ENCODE results near the gene WDR11.

The WDR11 gene

GRCh38 chr10:120819366-120819765 is 31.8 kb upstream of the WDR11 start:
- FAIRE-seq, result no peak
- no peak for TF ChIP-seq POLR2A (IDR thresholded peaks at IDR 0.05; ENCODE audit: low read depth, low read length)
- TF ChIP-seq TAF1 (IDR thresholded peaks at IDR 0.05; ENCODE audit: low read depth, low read length), result no peak
- TF ChIP-seq POLR2AphosphoS5 (IDR thresholded peaks at IDR 0.05; ENCODE audit: low read depth, low read length), result no peak
- no peak for TF ChIP-seq SPI1 (IDR thresholded peaks at IDR 0.05; ENCODE audit: low read depth, low read length)
- no peak for TF ChIP-seq PAX5 (IDR thresholded peaks at IDR 0.05; ENCODE audit: insufficient read depth, low read length, severe bottlenecking)
- TF ChIP-seq POU2F2 (IDR thresholded peaks at IDR 0.05; ENCODE audit: low read depth, low read length), result no peak
- DNase-seq (ENCODE audit: insufficient read length, low spot score), result no peak

GRCh38 chr10:120823266-120823665 is 27.9 kb upstream of the WDR11 start:
- no peak for FAIRE-seq
- TF ChIP-seq TAF1 (IDR thresholded peaks at IDR 0.05; ENCODE audit: low read depth, low read length) (no peak), POU2F2 (IDR thresholded peaks at IDR 0.05; ENCODE audit: low read depth, low read length) (no peak), POLR2A (IDR thresholded peaks at IDR 0.05; ENCODE audit: low read depth, low read length) (no peak), PAX5 (IDR thresholded peaks at IDR 0.05; ENCODE audit: insufficient read depth, low read length, severe bottlenecking) (no peak), SPI1 (IDR thresholded peaks at IDR 0.05; ENCODE audit: low read depth, low read length) (no peak), POLR2AphosphoS5 (IDR thresholded peaks at IDR 0.05; ENCODE audit: low read depth, low read length) (no peak)
- DNase-seq (ENCODE audit: insufficient read length, low spot score), result no peak

GRCh38 chr10:120824881-120825309 is 26.3 kb upstream of the WDR11 start:
- FAIRE-seq, result peak; percentile 65
- no peak for TF ChIP-seq SPI1 (IDR thresholded peaks at IDR 0.05; ENCODE audit: low read depth, low read length)
- DNase-seq (ENCODE audit: insufficient read length, low spot score), result no peak

GRCh38 chr10:120825878-120826769 is 25.0 kb upstream of the WDR11 start:
- DNase-seq (ENCODE audit: insufficient read length, low spot score) (no peak), FAIRE-seq (no peak)
- TF ChIP-seq POLR2A (IDR thresholded peaks at IDR 0.05; ENCODE audit: low read depth, low read length) (no peak), TAF1 (IDR thresholded peaks at IDR 0.05; ENCODE audit: low read depth, low read length) (no peak), SPI1 (IDR thresholded peaks at IDR 0.05; ENCODE audit: low read depth, low read length) (no peak), POLR2AphosphoS5 (IDR thresholded peaks at IDR 0.05; ENCODE audit: low read depth, low read length) (no peak), PAX5 (IDR thresholded peaks at IDR 0.05; ENCODE audit: insufficient read depth, low read length, severe bottlenecking) (no peak), POU2F2 (IDR thresholded peaks at IDR 0.05; ENCODE audit: low read depth, low read length) (no peak)

- no peak for DNase-seq (ENCODE audit: insufficient read length, low spot score)
- peak; percentile 33 for FAIRE-seq
- TF ChIP-seq PAX5 (IDR thresholded peaks at IDR 0.05; ENCODE audit: insufficient read depth, low read length, severe bottlenecking) (no peak), SPI1 (IDR thresholded peaks at IDR 0.05; ENCODE audit: low read depth, low read length) (peak; percentile 93), POLR2A (IDR thresholded peaks at IDR 0.05; ENCODE audit: low read depth, low read length) (no peak)
Observed at GRCh38 chr10:120827251-120827875, 23.8 kb upstream of the WDR11 start.

GRCh38 chr10:120828763-120829319 is 22.3 kb upstream of the WDR11 start:
- TF ChIP-seq TAF1 (IDR thresholded peaks at IDR 0.05; ENCODE audit: low read depth, low read length) (no peak), POU2F2 (IDR thresholded peaks at IDR 0.05; ENCODE audit: low read depth, low read length) (no peak), PAX5 (IDR thresholded peaks at IDR 0.05; ENCODE audit: insufficient read depth, low read length, severe bottlenecking) (no peak), POLR2AphosphoS5 (IDR thresholded peaks at IDR 0.05; ENCODE audit: low read depth, low read length) (no peak), POLR2A (IDR thresholded peaks at IDR 0.05; ENCODE audit: low read depth, low read length) (no peak), SPI1 (IDR thresholded peaks at IDR 0.05; ENCODE audit: low read depth, low read length) (no peak)
- FAIRE-seq (no peak), DNase-seq (ENCODE audit: insufficient read length, low spot score) (no peak)

- FAIRE-seq (no peak), DNase-seq (ENCODE audit: insufficient read length, low spot score) (no peak)
- TF ChIP-seq POLR2AphosphoS5 (IDR thresholded peaks at IDR 0.05; ENCODE audit: low read depth, low read length) (no peak), POU2F2 (IDR thresholded peaks at IDR 0.05; ENCODE audit: low read depth, low read length) (no peak), TAF1 (IDR thresholded peaks at IDR 0.05; ENCODE audit: low read depth, low read length) (no peak), POLR2A (IDR thresholded peaks at IDR 0.05; ENCODE audit: low read depth, low read length) (no peak), SPI1 (IDR thresholded peaks at IDR 0.05; ENCODE audit: low read depth, low read length) (no peak), PAX5 (IDR thresholded peaks at IDR 0.05; ENCODE audit: insufficient read depth, low read length, severe bottlenecking) (no peak)
Observed at GRCh38 chr10:120832106-120832505, 19.1 kb upstream of the WDR11 start.

- no peak for FAIRE-seq
- no peak for TF ChIP-seq TAF1 (IDR thresholded peaks at IDR 0.05; ENCODE audit: low read depth, low read length)
- no peak for TF ChIP-seq POLR2AphosphoS5 (IDR thresholded peaks at IDR 0.05; ENCODE audit: low read depth, low read length)
- no peak for TF ChIP-seq POU2F2 (IDR thresholded peaks at IDR 0.05; ENCODE audit: low read depth, low read length)
- no peak for TF ChIP-seq PAX5 (IDR thresholded peaks at IDR 0.05; ENCODE audit: insufficient read depth, low read length, severe bottlenecking)
- TF ChIP-seq POLR2A (IDR thresholded peaks at IDR 0.05; ENCODE audit: low read depth, low read length), result no peak
- TF ChIP-seq SPI1 (IDR thresholded peaks at IDR 0.05; ENCODE audit: low read depth, low read length), result no peak
- DNase-seq (ENCODE audit: insufficient read length, low spot score), result no peak
Observed at GRCh38 chr10:120833222-120833928, 17.8 kb upstream of the WDR11 start.

- no peak for TF ChIP-seq POLR2AphosphoS5 (IDR thresholded peaks at IDR 0.05; ENCODE audit: low read depth, low read length)
- no peak for TF ChIP-seq TAF1 (IDR thresholded peaks at IDR 0.05; ENCODE audit: low read depth, low read length)
- TF ChIP-seq SPI1 (IDR thresholded peaks at IDR 0.05; ENCODE audit: low read depth, low read length), result no peak
- TF ChIP-seq POU2F2 (IDR thresholded peaks at IDR 0.05; ENCODE audit: low read depth, low read length), result no peak
- no peak for TF ChIP-seq PAX5 (IDR thresholded peaks at IDR 0.05; ENCODE audit: insufficient read depth, low read length, severe bottlenecking)
- no peak for TF ChIP-seq POLR2A (IDR thresholded peaks at IDR 0.05; ENCODE audit: low read depth, low read length)
- no peak for FAIRE-seq
- no peak for DNase-seq (ENCODE audit: insufficient read length, low spot score)
Observed at GRCh38 chr10:120835603-120836002, 15.6 kb upstream of the WDR11 start.
